Tibial nerve (tissue), 4 donors: ENCODE measurements around the gene PLCB1. TPM values are rescaled to one million over a fixed set of nuclear protein-coding genes. Genes with fewer than 3 reads are reported as not detected.
A peak's percentile ranks its signal among the peaks of the same experiment; 100 is the strongest.

ENCODE experiments used
- DNase-seq, 2 donors: peaks; one replicate each; pipeline ENCODE4 v3.0.0-alpha.2; 2019; ENCODE audit warnings: low spot score in 2 of 2
- H3K27ac ChIP-seq, 4 donors: fragments of 200-600 bp; sonication (generic) in 3 of 4; one replicate each; pipeline ENCODE4 v1.5.1; 2017 to 2019; ENCODE audit warnings: mild to moderate bottlenecking in 1 of 4
- H3K27me3 ChIP-seq, 2 donors: fragments of 200-600 bp; sonication (generic) in 1 of 2; one replicate each; pipeline versions ENCODE4 v1.5.1 to v1.6.0; 2017 to 2019
- H3K36me3 ChIP-seq, 3 donors: fragments of 200-600 bp; sonication (generic); one replicate each; pipeline ENCODE4 v1.5.1; 2018 to 2019
- H3K4me1 ChIP-seq, 4 donors: fragments of 200-600 bp; sonication (generic) in 3 of 4; one replicate each; pipeline ENCODE4 v1.5.1; 2017 to 2019
- H3K4me3 ChIP-seq, 4 donors: fragments of 200-600 bp; sonication (generic) in 3 of 4; one replicate each; pipeline ENCODE4 v1.5.1; 2017 to 2019; ENCODE audit warnings: mild to moderate bottlenecking in 1 of 4, moderate library complexity in 1 of 4
- H3K9me3 ChIP-seq, 4 donors: fragments of 200-600 bp; sonication (generic) in 3 of 4; one replicate each; pipeline ENCODE4 v1.5.1; 2017 to 2019
- CTCF ChIP-seq, 5 experiments: fragments of 200-600 bp in 3 of 5; fragments of 450-650 bp in 2 of 5; sonication (generic) in 3 of 5; IDR thresholded peaks; one replicate each; pipeline ENCODE4 v1.5.1; 2016 to 2019; ENCODE audit warnings: antibody characterized with exemption in 5 of 5, mild to moderate bottlenecking in 3 of 5, moderate library complexity in 2 of 5
- EP300 ChIP-seq, 2 donors: sonication (generic); formaldehyde crosslinking; IDR thresholded peaks; one replicate each; pipeline ENCODE4 v1.6.1; 2017; ENCODE audit warnings: antibody characterized with exemption in 2 of 2, mild to moderate bottlenecking in 1 of 2
- POLR2A ChIP-seq, 2 donors: fragments of 450-650 bp; IDR thresholded peaks; one replicate each; pipeline ENCODE4 v1.6.1; 2017; ENCODE audit warnings: antibody characterized with exemption in 2 of 2, mild to moderate bottlenecking in 2 of 2, moderate library complexity in 2 of 2
- WGBS, 2 donors: methylation state at CpG; one replicate each; pipeline ENCODE4 v1.1.5; 2018; 5-methylcytosine and 5-hydroxymethylcytosine counted together
- total RNA-seq, 4 donors: library from RNA; depleted of rRNA; stranded (reverse); fragments of >200 nt; gene quantifications; one replicate each; pipeline ENCODE4 v1.1.0, GENCODE V29; 2016

The PLCB1 gene
- total RNA-seq, 4 donors from 2014 or later, result 34.7 to 52.8 (median 39.2) TPM

GRCh38 chr20:8121666-8122065 lies 10.4 kb upstream of the PLCB1 start:
- Histone ChIP-seq H3K4me1 (peaks cover 0 to 18% (median 6%) of the 10 kb centered on the region in 4 donors), H3K9me3 (no peaks in the 10 kb centered on the region), H3K36me3 (no peaks in the 10 kb centered on the region), H3K4me3 (no peak overlapping the region), H3K27ac (no peak overlapping the region), H3K27me3 (no peaks in the 10 kb centered on the region)
- TF ChIP-seq EP300 (IDR thresholded peaks at IDR 0.05) (no peak), POLR2A (IDR thresholded peaks at IDR 0.05) (no peak), CTCF (IDR thresholded peaks at IDR 0.05) (no peak)
- DNase-seq, result no peak
- WGBS, 2 donors, result 96 to 100% methylated on average over 1 of the region's 1 CpG

GRCh38 chr20:8124639-8125038 lies 7.4 kb upstream of the PLCB1 start:
- Histone ChIP-seq H3K4me3 (no peak overlapping the region), H3K4me1 (peaks cover 0 to 6% (median under 1%) of the 10 kb centered on the region in 4 donors)
- DNase-seq, result no peak

GRCh38 chr20:8126181-8126580 lies 5.9 kb upstream of the PLCB1 start:
- 43 to 63% methylated on average over 4 of the region's 4 CpGs for WGBS, 2 donors

More at GRCh38 chr20:8124639-8125038, 7.4 kb upstream of the PLCB1 start:
- H3K27ac ChIP-seq, result no peak overlapping the region
- H3K9me3 ChIP-seq, result no peaks in the 10 kb centered on the region
- TF ChIP-seq EP300 (IDR thresholded peaks at IDR 0.05) (no peak), POLR2A (IDR thresholded peaks at IDR 0.05) (no peak), CTCF (IDR thresholded peaks at IDR 0.05) (no peak)
- no peaks in the 10 kb centered on the region for H3K36me3 ChIP-seq
- no peaks in the 10 kb centered on the region for H3K27me3 ChIP-seq

GRCh38 chr20:8126841-8127378 lies 5.2 kb upstream of the PLCB1 start:
- Histone ChIP-seq H3K36me3 (no peaks in the 10 kb centered on the region), H3K27ac (peak overlapping the region in 1 of 4 donors; percentile 21), H3K4me3 (no peak overlapping the region), H3K9me3 (no peaks in the 10 kb centered on the region), H3K4me1 (peaks cover 0 to 16% (median 0%) of the 10 kb centered on the region in 4 donors), H3K27me3 (no peaks in the 10 kb centered on the region)
- no peak for DNase-seq
- TF ChIP-seq POLR2A (IDR thresholded peaks at IDR 0.05), result no peak
- no peak for TF ChIP-seq CTCF (IDR thresholded peaks at IDR 0.05)
- TF ChIP-seq EP300 (IDR thresholded peaks at IDR 0.05), result no peak
- WGBS, 2 donors, result 26 to 57% methylated on average over 1 of the region's 1 CpG

More at GRCh38 chr20:8126181-8126580, 5.9 kb upstream of the PLCB1 start:
- peaks cover 0 to 11% (median 0%) of the 10 kb centered on the region in 4 donors for H3K4me1 ChIP-seq
- DNase-seq, result no peak
- H3K4me3 ChIP-seq, result no peak overlapping the region
- H3K9me3 ChIP-seq, result no peaks in the 10 kb centered on the region
- no peaks in the 10 kb centered on the region for H3K36me3 ChIP-seq
- H3K27me3 ChIP-seq, result no peaks in the 10 kb centered on the region
- TF ChIP-seq POLR2A (IDR thresholded peaks at IDR 0.05) (no peak), EP300 (IDR thresholded peaks at IDR 0.05) (no peak), CTCF (IDR thresholded peaks at IDR 0.05) (no peak)
- H3K27ac ChIP-seq, result peak overlapping the region in 1 of 4 donors; percentile 21

- no peak overlapping the region for H3K27ac ChIP-seq
- no peak overlapping the region for H3K4me3 ChIP-seq
- DNase-seq, result no peak
- 87 to 89% methylated on average over 6 of the region's 6 CpGs for WGBS, 2 donors
- no peaks in the 10 kb centered on the region for H3K36me3 ChIP-seq
- TF ChIP-seq EP300 (IDR thresholded peaks at IDR 0.05) (no peak), POLR2A (IDR thresholded peaks at IDR 0.05) (no peak), CTCF (IDR thresholded peaks at IDR 0.05) (no peak)
- peaks cover 0 to 18% (median 0%) of the 10 kb centered on the region in 4 donors for H3K4me1 ChIP-seq
- no peaks in the 10 kb centered on the region for H3K27me3 ChIP-seq
- H3K9me3 ChIP-seq, result no peaks in the 10 kb centered on the region
These were observed 4.4 kb upstream of the PLCB1 start for GRCh38 chr20:8127553-8128255.
